MCF 10A (cell line): ENCODE results near the gene MACF1. TPM values are rescaled to one million over a fixed set of nuclear protein-coding genes. Genes with fewer than 3 reads are reported as not detected.

Experiments
- BruUV-seq: library from RNA; stranded (reverse); fragments of 400-500 nt; replicated peaks from 2 replicates; lab custom pipeline; 2021; lab: Mats Ljungman, UMichigan
- CTCF ChIA-PET: fragments of 300-600 bp; sonication (Branson Sonifier 250); formaldehyde crosslinking; extraction: SDS; loops from one replicate; lab custom pipeline; 2021; ENCODE audit warnings: antibody characterized with exemption, inconsistent platforms; lab: Yijun Ruan, JAX
- POLR2A ChIA-PET: fragments of 300-600, 350-650 bp; sonication (Branson Sonifier 250); formaldehyde crosslinking; extraction: SDS; loops from one replicate; lab custom pipeline; 2020; ENCODE audit warnings: antibody characterized with exemption, inconsistent platforms; lab: Yijun Ruan, JAX
- DNase-seq: peaks from one replicate; pipeline ENCODE4 v3.0.0-alpha.2; 2018; ENCODE audit not compliant: unreplicated experiment
- H3K27ac Mint-ChIP-seq: one replicate; pipeline ENCODE4 v1.8.0; 2022; ENCODE audit warnings: mild to moderate bottlenecking, low read depth, mixed read lengths; ENCODE audit not compliant: unreplicated experiment
- H3K27me3 Mint-ChIP-seq: one replicate; pipeline ENCODE4 v1.8.0; 2022; ENCODE audit warnings: mixed read lengths; ENCODE audit not compliant: insufficient read depth, unreplicated experiment
- H3K36me3 Mint-ChIP-seq: one replicate; pipeline ENCODE4 v1.8.0; 2022; ENCODE audit warnings: mild to moderate bottlenecking, moderate library complexity, mixed read lengths; ENCODE audit not compliant: insufficient read depth, unreplicated experiment
- H3K4me1 Mint-ChIP-seq: one replicate; pipeline ENCODE4 v1.8.0; 2022; ENCODE audit warnings: mixed read lengths; ENCODE audit not compliant: insufficient read depth, unreplicated experiment
- H3K4me3 Mint-ChIP-seq: one replicate; pipeline ENCODE4 v1.8.0; 2022; ENCODE audit warnings: mild to moderate bottlenecking, moderate library complexity, mixed read lengths; ENCODE audit not compliant: unreplicated experiment
- H3K9me3 Mint-ChIP-seq: one replicate; pipeline ENCODE4 v1.8.0; 2022; ENCODE audit warnings: mixed read lengths; ENCODE audit not compliant: unreplicated experiment
- CTCF ChIP-seq: fragments of 200-600 bp; IDR thresholded peaks from one replicate; pipeline ENCODE4 v1.8.0; 2022; ENCODE audit warnings: antibody characterized with exemption, mild to moderate bottlenecking; ENCODE audit not compliant: unreplicated experiment
- intact Hi-C: fragments of 100-400 bp; cut with micrococcal nuclease; formaldehyde crosslinking; loops from 2 replicates; pipeline ENCODE4 v1.14.1; 2022
- total RNA-seq: library from RNA; stranded (reverse); gene quantifications from 2 replicates; pipeline ENCODE4 v1.2.3, GENCODE V29; 2022

The MACF1 gene
- total RNA-seq, 1 experiment from 2014 or later: 188 TPM

- ChIA-PET CTCF (interaction anchor here (0.7 kb wide), 1 partner anchor 107 kb away, joined by 3 read pairs; no protein-coding TSS in a partner anchor), POLR2A (interaction anchor here (0.6 kb wide), 1 partner anchor 58 kb away, joined by 3 read pairs; no protein-coding TSS in a partner anchor)
- no peaks in the 10 kb centered on the region for H3K27me3 Mint-ChIP-seq
- intact Hi-C loops: loop anchor here (10.0 kb wide), 1 partner anchor 170 kb away; no protein-coding TSS in a partner anchor
- peaks cover 83% of the 10 kb centered on the region for H3K36me3 Mint-ChIP-seq
- no TSS peak for BruUV-seq
- H3K4me1 Mint-ChIP-seq: no peaks in the 10 kb centered on the region
- no peaks in the 10 kb centered on the region for H3K9me3 Mint-ChIP-seq
- no peak overlapping the region for H3K4me3 Mint-ChIP-seq
- TF ChIP-seq CTCF: no peak
- DNase-seq: no peak
- H3K27ac Mint-ChIP-seq: no peak overlapping the region
Measured at GRCh38 chr1:39485046-39485803, 280.7 kb downstream of the MACF1 start.

DNA sequence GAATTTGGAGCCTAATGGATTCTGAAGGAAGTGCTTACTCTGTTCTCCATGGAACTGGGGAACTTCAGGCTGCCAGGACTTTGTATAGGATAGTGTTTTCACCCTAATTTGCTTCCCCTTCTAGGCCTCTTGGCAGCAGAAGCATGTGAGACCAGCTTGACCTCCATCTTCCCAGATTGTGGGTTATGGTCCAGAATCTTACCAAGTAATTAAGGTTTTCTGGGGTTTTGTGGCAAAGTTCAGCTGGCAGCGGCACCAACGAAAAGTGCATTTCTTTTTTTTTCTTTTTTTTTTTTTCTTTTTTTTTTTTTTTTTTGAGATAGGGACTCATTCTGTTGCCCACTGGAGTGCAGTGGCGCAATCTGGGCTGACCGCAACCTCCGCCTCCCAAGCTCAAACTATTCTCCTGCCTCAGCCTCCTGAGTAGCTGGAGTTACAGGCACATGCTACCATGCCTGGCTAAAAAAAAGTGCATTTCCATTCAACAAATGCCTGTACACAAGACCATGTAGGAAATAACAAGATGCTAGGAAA is 283.6 kb downstream of the MACF1 start:
- Mint-ChIP-seq H3K36me3 (peaks cover 56% of the 10 kb centered on the region), H3K27me3 (no peaks in the 10 kb centered on the region), H3K4me3 (no peak overlapping the region), H3K9me3 (no peaks in the 10 kb centered on the region), H3K4me1 (no peaks in the 10 kb centered on the region), H3K27ac (no peak overlapping the region)
- ChIA-PET CTCF (no interaction called here), POLR2A (no interaction called here)
- intact Hi-C loops: loop anchor here (10.0 kb wide), 1 partner anchor 167 kb away; no protein-coding TSS in a partner anchor
- TF ChIP-seq CTCF: no peak
- DNase-seq: no peak
- BruUV-seq: no TSS peak

- CTCF ChIA-PET: interaction anchor here (0.6 kb wide), 1 partner anchor 13 kb away, joined by 4 read pairs; no protein-coding TSS in a partner anchor
- no peak overlapping the region for H3K4me3 Mint-ChIP-seq
- no peak for DNase-seq
- TF ChIP-seq CTCF: no peak
- no peaks in the 10 kb centered on the region for H3K9me3 Mint-ChIP-seq
- POLR2A ChIA-PET: interaction anchor here (0.7 kb wide), 1 partner anchor 88 kb away, joined by 3 read pairs; the partner anchor contains the start of gene PABPC4
- no peak overlapping the region for H3K27ac Mint-ChIP-seq
- H3K36me3 Mint-ChIP-seq: peaks cover 51% of the 10 kb centered on the region
- H3K4me1 Mint-ChIP-seq: no peaks in the 10 kb centered on the region
- intact Hi-C loops: loop anchor here (10.0 kb wide), 1 partner anchor 166 kb away; no protein-coding TSS in a partner anchor
- no TSS peak for BruUV-seq
- H3K27me3 Mint-ChIP-seq: no peaks in the 10 kb centered on the region
Measured at GRCh38 chr1:39488793-39489566, 284.5 kb downstream of the MACF1 start.
